NCI-H146 treated with DMSO at 0.1 percent for 48 hours (cell line): Measurements from ENCODE around the gene NTRK2.
"Not testable (repeated sequence)": the region's sequence is repeated elsewhere in the genome, so short reads cannot be mapped to it uniquely, and the experiment has no call there.

Source experiments
- DNase-seq: peaks from one replicate; lab custom pipeline; 2025; ENCODE audit not compliant: unreplicated experiment; lab: John Stamatoyannopoulos, UW

NTRK2 gene

GRCh38 chr9:85046475-85046874 lies 376.9 kb downstream of the NTRK2 start:
- no peak for DNase-seq

DNA sequence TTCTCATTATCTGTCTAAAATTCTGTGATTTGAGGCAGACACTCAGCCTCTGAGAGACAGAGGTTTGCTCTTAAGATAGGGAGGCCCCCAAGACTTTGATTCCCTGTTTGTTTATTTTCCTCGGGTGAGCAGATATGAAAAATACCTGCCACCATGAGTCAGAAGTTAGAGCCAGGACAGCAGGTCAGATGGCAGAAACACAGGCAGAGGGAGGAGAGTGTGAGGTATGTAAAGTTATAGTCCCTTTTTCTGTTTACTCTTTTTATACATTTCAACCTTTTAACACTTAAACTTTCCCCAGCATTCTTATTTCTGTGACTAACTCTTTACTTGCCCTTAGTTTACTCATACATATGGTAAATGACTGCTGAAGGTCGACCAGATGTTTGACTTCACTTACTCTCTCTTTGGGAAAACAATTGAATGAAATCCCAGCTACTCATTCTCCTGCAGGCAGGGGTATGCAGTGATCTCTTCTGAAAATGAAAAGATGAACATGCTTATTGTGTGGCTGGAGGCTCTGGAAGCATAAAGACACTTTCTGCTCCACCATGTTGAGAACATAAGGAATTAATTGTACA lies 383.8 kb downstream of the NTRK2 start:
- DNase-seq = no peak

DNA sequence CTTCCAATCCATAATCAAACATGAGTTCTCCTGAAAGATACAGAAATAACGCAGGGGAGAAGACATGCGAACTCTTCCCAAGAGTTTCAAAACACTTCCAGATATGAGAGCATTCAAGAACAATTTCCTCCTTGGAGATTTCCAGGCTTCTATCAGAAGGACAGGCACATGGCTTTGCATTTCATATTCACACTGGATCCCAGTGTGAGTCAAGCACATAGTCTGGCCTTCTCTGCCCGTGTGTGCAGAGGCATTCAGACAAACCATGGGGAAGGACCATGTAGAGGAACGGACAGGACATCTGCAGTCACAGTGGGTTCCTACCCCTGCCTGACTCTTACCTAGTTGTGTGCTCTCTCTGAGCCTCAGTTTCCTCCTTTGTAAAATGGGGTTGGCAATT lies 384.5 kb downstream of the NTRK2 start:
- no peak for DNase-seq

DNA sequence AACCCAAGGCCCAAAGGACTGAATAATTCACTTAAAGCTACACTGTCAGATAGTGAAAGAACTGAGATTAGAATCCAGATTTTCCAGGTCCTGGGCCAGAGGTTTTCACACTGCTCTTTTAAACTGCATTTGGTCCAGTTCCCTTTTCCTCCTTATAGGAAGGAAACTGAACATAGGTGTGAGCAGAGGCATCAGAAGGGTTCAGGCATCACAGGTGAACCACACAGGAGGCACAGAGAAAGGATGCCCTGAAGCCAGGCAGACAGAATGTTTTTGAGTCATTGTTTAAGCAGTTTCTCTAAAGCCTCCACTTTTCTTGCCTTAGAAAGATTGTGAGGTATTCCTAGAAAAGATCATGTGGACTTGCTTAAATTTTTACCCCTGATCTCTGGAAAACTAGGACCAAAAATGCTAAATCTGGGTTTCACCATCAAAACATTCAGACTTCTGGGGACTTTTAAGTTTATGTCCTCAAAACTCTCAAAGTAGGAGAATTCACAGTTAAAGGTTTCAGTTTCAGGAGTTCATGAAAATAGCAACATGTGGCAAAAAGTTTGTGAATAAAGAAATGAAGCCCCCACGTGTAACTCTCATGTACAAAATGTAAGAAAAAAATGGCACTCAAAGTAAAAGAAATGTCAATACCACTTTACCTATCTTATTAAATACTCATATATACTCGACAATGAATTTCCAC lies 386.1 kb downstream of the NTRK2 start:
- DNase-seq = no peak

DNA sequence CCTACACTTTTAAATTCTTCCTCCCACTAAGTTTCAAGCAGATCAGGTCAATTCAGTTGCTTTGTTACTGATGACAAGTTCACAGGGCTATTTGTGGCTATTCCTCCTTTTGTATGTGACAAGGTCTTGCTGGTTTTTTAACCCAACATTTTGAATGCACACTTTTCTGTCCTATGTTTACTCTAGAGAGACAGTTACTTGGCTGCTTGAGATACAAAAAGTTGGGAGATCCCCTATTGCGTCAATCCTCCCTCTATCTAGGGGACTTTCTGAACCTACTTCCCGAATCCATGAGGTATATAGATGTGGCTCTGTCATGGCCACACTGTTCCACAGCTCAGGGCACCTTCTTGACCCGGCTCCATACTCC lies 386.7 kb downstream of the NTRK2 start:
- no peak for DNase-seq

DNA sequence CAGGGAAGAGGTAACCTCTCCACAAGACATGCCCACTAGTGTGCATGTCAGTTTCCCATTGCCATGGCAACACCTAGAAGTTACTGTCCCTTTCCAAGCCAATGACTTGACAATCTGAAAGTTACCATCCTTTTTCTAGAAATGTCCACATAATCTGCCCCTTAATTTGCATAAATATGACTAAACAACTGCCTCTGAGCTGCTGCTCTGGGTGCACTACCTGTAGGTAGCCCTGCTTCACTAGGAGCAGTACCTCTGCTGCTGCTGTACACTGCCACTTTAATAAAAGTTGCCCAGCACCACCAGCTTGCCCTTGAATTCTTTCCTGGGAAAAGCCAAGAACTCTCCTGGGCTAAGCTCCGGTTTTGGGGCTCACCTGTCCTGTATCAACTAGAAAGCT lies 392.4 kb downstream of the NTRK2 start:
- no peak for DNase-seq

GRCh38 chr9:85062385-85063022 lies 393.0 kb downstream of the NTRK2 start:
- no peak for DNase-seq

DNA sequence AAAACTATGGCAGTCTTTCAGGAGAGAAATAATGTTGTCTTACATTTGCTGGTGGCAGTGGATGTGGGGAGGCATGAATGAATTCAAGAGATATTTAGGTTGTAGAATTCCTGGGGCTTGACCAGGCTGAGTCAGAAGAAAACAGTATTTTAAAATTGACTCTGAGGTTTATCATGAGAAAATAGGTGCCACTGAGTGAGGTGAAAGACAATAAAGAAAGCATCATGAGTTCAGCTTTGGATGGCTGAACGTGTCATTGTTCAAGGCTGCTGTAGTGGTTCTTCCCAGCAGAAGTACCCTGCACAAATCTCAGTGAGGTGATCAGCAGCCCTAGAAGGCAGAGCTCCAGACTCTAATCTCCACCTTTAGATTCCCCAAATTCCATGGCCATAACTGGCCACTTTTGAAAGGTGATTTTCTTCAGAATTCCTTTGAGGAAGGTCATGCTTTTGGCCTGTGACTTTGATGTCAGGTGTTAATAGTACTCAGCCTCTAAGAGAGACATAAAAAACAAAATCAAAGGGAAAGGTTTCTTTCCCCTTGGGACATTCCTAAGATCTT lies 395.4 kb downstream of the NTRK2 start:
- no peak for DNase-seq

DNA sequence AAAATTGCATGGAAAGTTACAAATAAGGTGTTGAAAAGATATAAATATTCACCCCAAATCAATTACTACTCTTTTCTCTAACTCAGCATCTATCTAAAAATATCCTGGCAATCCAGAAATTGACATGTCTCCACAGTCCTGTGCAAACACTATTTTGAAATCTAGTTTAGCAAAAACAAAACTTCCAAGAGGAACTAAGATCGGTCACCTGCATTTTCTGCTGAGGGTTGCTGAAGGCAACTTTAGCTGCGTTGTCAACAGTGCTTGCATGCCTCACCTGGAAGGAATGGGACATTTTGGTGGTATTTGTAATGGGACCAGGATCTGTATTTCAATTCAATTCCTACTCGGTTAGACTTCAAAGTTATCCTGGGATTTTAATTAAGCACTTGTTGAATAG lies 398.3 kb downstream of the NTRK2 start:
- DNase-seq = no peak

DNA sequence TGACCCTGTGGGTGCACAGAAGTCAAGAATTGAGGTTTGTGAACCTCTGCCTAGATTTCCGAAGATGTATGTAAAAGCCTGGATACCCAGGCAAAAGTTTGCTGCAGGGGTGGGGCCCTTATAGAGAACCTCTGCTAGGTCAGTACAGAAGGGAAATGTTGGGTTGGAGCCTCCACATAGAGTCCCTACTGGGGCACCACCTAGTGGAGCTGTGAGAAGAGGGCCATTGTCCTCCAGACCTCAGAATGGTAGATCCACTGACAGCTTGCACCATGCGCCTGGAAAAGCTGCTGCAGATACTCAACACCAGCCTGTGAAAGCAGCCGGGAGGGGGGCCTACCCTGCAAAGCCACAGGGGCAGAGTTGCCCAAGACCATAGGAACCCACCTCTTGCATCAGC lies 399.9 kb downstream of the NTRK2 start:
- not testable (repeated sequence) for DNase-seq
